Activated CD4-positive, alpha-beta memory T cell treated with anti-CD3 and anti-CD28 coated beads for 36 hours (primary cell): ENCODE measurements around the gene PEX5L. TPM values are rescaled to one million over a fixed set of nuclear protein-coding genes. Genes with fewer than 3 reads are reported as not detected.
A peak's percentile ranks its signal among the peaks of the same experiment; 100 is the strongest.

ENCODE experiments used
- CTCF ChIA-PET: fragments of 350-600 bp; sonication (Branson Sonifier 250); formaldehyde crosslinking; loops from one replicate; lab custom pipeline; 2021; ENCODE audit warnings: antibody characterized with exemption, inconsistent platforms; lab: Charles Lee
- POLR2A ChIA-PET: fragments of 350-600 bp; sonication (Branson Sonifier 250); formaldehyde crosslinking; loops from one replicate; lab custom pipeline; 2021; ENCODE audit warnings: antibody characterized with exemption; lab: Charles Lee
- DNase-seq: peaks from one replicate; pipeline ENCODE4 v3.0.0-alpha.2; 2020
- H3K27ac Mint-ChIP-seq: one replicate; pipeline ENCODE4 v1.8.0; 2021; ENCODE audit warnings: mixed read lengths
- H3K27me3 Mint-ChIP-seq: one replicate; pipeline ENCODE4 v1.8.0; 2021; ENCODE audit warnings: mixed read lengths
- H3K36me3 Mint-ChIP-seq: one replicate; pipeline ENCODE4 v1.8.0; 2021; ENCODE audit warnings: mixed read lengths
- H3K4me1 Mint-ChIP-seq: one replicate; pipeline ENCODE4 v1.8.0; 2021; ENCODE audit warnings: low read depth, mixed read lengths
- H3K4me3 Mint-ChIP-seq: one replicate; pipeline ENCODE4 v1.8.0; 2021; ENCODE audit warnings: mild to moderate bottlenecking, mixed read lengths
- H3K9me3 Mint-ChIP-seq: one replicate; pipeline ENCODE4 v1.8.0; 2021; ENCODE audit warnings: mixed read lengths
- intact Hi-C: fragments of 100-400 bp; cut with micrococcal nuclease; formaldehyde crosslinking; loops from one replicate; pipeline ENCODE4 v1.15.1; 2023
- total RNA-seq, 2 experiments: library from RNA; stranded (reverse); gene quantifications; one replicate each; pipeline ENCODE4 v1.2.3, GENCODE V29; 2021

PEX5L gene
- total RNA-seq, 2 experiments from 2014 or later, result not detected

DNA sequence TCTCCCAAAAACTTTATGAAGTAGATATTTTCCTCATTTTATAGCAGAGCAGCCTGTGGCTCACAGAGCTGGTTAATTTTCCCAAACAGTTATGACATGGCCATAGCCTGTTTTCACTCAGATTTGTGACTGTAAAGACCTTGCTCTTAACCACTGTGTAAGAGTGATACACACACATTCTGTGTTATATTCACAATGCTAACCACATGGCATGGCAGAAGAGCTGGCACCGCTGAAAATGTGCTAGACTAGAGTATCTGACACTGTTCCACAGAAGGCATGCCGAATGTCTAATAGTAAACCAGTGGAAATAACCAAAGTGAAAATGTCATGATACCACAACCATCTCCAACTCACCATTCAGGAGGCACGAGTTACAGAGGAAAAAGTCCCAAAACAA is 71.8 kb downstream of the PEX5L start:
- intact Hi-C loops, result no loop called here
- Mint-ChIP-seq H3K36me3 (no peaks in the 10 kb centered on the region), H3K27ac (no peak overlapping the region), H3K9me3 (no peaks in the 10 kb centered on the region), H3K27me3 (peaks cover 13% of the 10 kb centered on the region), H3K4me1 (peaks cover 7% of the 10 kb centered on the region), H3K4me3 (no peak overlapping the region)
- ChIA-PET POLR2A (no interaction called here), CTCF (no interaction called here)
- DNase-seq, result no peak

DNA sequence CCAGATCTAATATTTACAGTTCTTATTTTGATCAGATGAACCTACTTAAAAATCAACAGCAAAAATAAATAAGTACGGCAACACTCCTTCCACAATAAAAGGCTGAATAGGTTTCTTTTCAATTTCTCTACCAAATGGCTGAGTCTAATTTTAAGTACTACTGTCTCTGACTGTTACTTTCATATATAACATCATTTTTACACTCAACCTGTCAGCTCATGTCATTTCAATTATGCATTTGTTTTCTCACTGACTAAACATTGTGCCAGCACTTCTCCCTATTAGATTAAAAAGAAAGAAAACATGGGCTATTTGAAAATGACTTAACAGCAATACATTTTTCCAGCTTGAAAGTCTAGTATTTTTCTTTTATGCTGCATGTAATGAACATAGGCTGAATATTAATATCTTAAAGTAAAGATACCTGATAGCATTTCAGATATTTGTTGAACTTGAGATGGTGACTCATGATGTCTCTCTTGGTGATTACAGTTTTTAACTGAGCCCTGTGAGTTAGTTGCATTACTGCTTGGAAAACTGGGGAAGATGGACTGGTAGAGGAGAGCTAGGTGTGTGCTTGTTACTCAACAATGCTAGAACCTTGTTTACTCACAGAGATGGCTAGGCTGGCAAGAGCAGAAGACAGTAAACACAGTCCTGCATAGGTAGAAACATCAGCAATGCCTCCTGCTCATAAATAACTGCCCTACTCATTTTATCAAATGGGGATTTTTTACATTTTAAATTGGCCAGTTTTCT is 73.9 kb downstream of the PEX5L start:
- H3K9me3 Mint-ChIP-seq, result no peaks in the 10 kb centered on the region
- H3K4me1 Mint-ChIP-seq, result peaks cover under 1% of the 10 kb centered on the region
- intact Hi-C loops, result no loop called here
- H3K27me3 Mint-ChIP-seq, result peaks cover 13% of the 10 kb centered on the region
- no peaks in the 10 kb centered on the region for H3K36me3 Mint-ChIP-seq
- POLR2A ChIA-PET, result no interaction called here
- no peak overlapping the region for H3K27ac Mint-ChIP-seq
- H3K4me3 Mint-ChIP-seq, result no peak overlapping the region
- DNase-seq, result no peak
- CTCF ChIA-PET, result no interaction called here

DNA sequence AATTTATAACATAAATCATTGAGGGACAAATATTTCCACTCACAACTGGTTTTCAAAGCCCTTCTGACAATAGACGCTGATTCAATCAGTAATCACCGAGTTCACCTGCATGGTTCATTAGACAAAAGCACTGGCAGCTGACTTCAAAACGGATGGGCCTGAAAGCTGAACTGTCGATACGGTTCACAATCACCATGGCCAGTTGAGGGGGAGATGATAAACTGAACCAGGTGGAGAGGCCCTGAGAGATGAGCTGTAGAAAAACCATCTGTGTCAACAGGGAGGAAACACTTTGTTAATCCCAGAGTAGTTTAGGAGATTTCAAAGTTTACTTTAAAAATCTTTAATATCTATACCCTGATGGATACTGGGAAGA is 75.0 kb downstream of the PEX5L start:
- peaks cover 16% of the 10 kb centered on the region for H3K27me3 Mint-ChIP-seq
- H3K4me1 Mint-ChIP-seq, result no peaks in the 10 kb centered on the region
- no peaks in the 10 kb centered on the region for H3K9me3 Mint-ChIP-seq
- POLR2A ChIA-PET, result no interaction called here
- intact Hi-C loops, result no loop called here
- no peak for DNase-seq
- H3K27ac Mint-ChIP-seq, result no peak overlapping the region
- H3K4me3 Mint-ChIP-seq, result no peak overlapping the region
- H3K36me3 Mint-ChIP-seq, result no peaks in the 10 kb centered on the region
- CTCF ChIA-PET, result no interaction called here

GRCh38 chr3:179961071-179961702 is 75.5 kb downstream of the PEX5L start:
- ChIA-PET POLR2A (no interaction called here), CTCF (no interaction called here)
- intact Hi-C loops, result no loop called here
- no peak overlapping the region for H3K4me3 Mint-ChIP-seq
- no peak for DNase-seq
- H3K9me3 Mint-ChIP-seq, result no peaks in the 10 kb centered on the region
- no peaks in the 10 kb centered on the region for H3K4me1 Mint-ChIP-seq
- H3K27me3 Mint-ChIP-seq, result peaks cover 15% of the 10 kb centered on the region
- no peak overlapping the region for H3K27ac Mint-ChIP-seq
- no peaks in the 10 kb centered on the region for H3K36me3 Mint-ChIP-seq

DNA sequence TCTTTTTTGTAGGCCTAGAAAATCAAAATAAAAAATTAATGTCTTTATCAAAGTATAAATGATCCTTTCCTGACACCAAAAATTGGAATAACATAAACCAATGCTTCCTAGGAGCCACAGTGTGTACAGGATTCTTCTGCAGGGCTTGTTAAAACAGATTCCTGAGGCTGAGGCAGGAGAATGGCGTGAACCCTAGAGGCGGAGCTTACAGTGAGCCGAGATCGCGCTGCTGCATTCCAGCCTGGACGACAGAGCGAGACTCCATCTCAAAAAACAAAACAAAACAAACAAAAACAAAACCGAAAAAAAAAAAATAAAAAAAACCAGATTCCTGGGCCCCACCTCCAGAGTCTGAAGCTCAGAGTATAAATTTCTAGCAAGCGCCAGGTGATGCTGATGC is 78.0 kb downstream of the PEX5L start:
- Mint-ChIP-seq H3K4me3 (no peak overlapping the region), H3K9me3 (no peaks in the 10 kb centered on the region), H3K27ac (no peak overlapping the region), H3K4me1 (no peaks in the 10 kb centered on the region), H3K27me3 (peaks cover 15% of the 10 kb centered on the region), H3K36me3 (no peaks in the 10 kb centered on the region)
- no peak for DNase-seq
- intact Hi-C loops, result no loop called here
- POLR2A ChIA-PET, result no interaction called here
- CTCF ChIA-PET, result no interaction called here

DNA sequence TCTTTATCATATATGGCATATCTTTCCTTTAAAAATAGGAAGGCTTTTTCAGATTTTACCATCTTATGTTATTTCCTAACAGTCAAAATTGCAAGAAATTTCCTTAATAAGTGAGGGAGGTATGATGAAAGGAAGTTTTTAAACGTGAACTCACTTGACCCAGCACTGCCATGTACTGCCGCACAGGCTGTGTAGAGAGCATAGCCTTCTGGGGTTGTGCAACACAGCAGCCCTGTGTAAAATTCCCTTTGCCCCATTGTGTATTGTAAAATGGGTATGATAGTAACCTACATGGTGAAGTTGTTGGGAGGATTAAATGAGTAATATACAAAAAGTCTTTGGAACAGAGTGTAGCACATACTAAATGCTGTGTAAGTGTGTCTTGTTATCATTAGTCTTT is 78.6 kb downstream of the PEX5L start:
- ChIA-PET CTCF (no interaction called here), POLR2A (no interaction called here)
- no peaks in the 10 kb centered on the region for H3K36me3 Mint-ChIP-seq
- intact Hi-C loops, result no loop called here
- no peaks in the 10 kb centered on the region for H3K4me1 Mint-ChIP-seq
- no peak for DNase-seq
- peaks cover 15% of the 10 kb centered on the region for H3K27me3 Mint-ChIP-seq
- no peak overlapping the region for H3K4me3 Mint-ChIP-seq
- H3K27ac Mint-ChIP-seq, result no peak overlapping the region
- H3K9me3 Mint-ChIP-seq, result no peaks in the 10 kb centered on the region

DNA sequence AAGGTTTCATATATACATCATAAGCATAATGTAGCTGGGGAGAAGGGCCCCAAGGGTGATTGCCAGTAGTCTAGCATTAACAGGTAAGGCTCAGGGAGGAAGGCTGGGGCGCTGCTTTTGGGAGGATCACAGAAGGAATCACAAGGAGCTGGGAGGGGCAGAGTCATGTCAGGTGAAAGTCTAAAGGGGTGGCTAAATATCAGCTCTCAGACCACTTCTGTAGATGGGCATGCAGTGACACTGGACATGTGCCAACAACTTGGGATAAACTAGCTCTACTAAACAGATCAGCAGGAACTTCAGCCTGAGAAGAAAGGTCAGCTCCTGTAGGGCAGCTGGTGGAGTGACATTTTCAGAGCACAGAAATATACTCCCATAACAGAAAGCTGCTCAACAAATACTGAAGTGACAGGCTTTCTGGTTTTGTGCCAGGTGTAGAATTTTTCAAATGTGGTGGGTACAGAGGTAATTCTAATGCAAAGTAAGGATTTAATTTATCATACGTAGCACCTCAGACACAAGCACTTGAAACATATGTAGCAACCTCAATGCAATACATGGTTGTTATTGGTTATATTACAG is 79.4 kb downstream of the PEX5L start:
- H3K9me3 Mint-ChIP-seq, result no peaks in the 10 kb centered on the region
- no peak for DNase-seq
- no peak overlapping the region for H3K27ac Mint-ChIP-seq
- ChIA-PET CTCF (no interaction called here), POLR2A (no interaction called here)
- H3K36me3 Mint-ChIP-seq, result no peaks in the 10 kb centered on the region
- H3K27me3 Mint-ChIP-seq, result peaks cover 17% of the 10 kb centered on the region
- no peak overlapping the region for H3K4me3 Mint-ChIP-seq
- intact Hi-C loops, result no loop called here
- H3K4me1 Mint-ChIP-seq, result no peaks in the 10 kb centered on the region

DNA sequence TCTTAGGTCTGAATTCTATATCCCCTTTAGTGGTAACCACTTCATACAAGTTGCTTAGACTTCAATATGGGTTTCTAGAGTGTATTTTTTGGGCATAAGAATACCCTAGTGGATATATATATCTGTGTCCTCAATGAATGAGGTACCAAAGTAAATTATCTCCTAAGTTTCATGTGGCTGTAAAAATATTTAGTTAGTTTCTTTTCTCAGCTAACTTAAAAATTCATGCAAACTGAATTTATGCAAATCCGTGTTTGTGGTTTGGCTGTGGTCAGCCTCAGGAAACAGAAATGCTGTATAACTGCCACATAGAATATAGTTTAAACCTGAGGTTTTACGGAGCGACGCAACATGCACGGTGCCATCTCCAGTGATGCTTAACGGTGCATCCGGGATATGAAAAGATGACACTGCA is 80.3 kb downstream of the PEX5L start:
- Mint-ChIP-seq H3K9me3 (no peaks in the 10 kb centered on the region), H3K4me3 (no peak overlapping the region), H3K27ac (no peak overlapping the region), H3K27me3 (peaks cover 17% of the 10 kb centered on the region), H3K4me1 (no peaks in the 10 kb centered on the region), H3K36me3 (no peaks in the 10 kb centered on the region)
- intact Hi-C loops, result no loop called here
- peak; percentile 21 for DNase-seq
- ChIA-PET POLR2A (no interaction called here), CTCF (no interaction called here)

DNA sequence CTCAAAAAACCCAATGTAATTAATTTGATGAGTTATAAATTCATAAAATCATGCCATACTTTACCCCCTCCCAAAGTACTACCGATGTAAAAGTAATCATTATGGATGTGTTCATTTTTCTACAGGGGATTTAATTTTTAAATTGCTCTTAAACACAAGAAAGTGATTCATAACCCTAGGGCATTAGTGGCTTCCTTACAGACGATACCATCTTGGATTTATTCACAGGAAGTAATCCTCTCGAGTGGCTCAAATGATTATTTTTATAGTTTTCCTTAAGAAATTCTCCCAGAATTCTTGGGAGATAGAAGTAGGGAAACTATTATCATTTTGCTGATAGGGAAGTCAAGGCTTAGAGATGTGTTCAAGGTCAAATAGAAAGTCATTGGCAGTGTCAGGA is 80.9 kb downstream of the PEX5L start:
- CTCF ChIA-PET, result no interaction called here
- intact Hi-C loops, result no loop called here
- no peak overlapping the region for H3K4me3 Mint-ChIP-seq
- H3K9me3 Mint-ChIP-seq, result no peaks in the 10 kb centered on the region
- peaks cover 13% of the 10 kb centered on the region for H3K27me3 Mint-ChIP-seq
- POLR2A ChIA-PET, result no interaction called here
- H3K27ac Mint-ChIP-seq, result no peak overlapping the region
- DNase-seq, result no peak
- no peaks in the 10 kb centered on the region for H3K36me3 Mint-ChIP-seq
- no peaks in the 10 kb centered on the region for H3K4me1 Mint-ChIP-seq

- Mint-ChIP-seq H3K4me1 (no peaks in the 10 kb centered on the region), H3K4me3 (no peak overlapping the region), H3K9me3 (no peaks in the 10 kb centered on the region), H3K36me3 (no peaks in the 10 kb centered on the region), H3K27ac (no peak overlapping the region), H3K27me3 (peaks cover 16% of the 10 kb centered on the region)
- no peak for DNase-seq
- intact Hi-C loops, result no loop called here
- ChIA-PET POLR2A (no interaction called here), CTCF (no interaction called here)
Measured at GRCh38 chr3:179955286-179955685, 81.5 kb downstream of the PEX5L start.

DNA sequence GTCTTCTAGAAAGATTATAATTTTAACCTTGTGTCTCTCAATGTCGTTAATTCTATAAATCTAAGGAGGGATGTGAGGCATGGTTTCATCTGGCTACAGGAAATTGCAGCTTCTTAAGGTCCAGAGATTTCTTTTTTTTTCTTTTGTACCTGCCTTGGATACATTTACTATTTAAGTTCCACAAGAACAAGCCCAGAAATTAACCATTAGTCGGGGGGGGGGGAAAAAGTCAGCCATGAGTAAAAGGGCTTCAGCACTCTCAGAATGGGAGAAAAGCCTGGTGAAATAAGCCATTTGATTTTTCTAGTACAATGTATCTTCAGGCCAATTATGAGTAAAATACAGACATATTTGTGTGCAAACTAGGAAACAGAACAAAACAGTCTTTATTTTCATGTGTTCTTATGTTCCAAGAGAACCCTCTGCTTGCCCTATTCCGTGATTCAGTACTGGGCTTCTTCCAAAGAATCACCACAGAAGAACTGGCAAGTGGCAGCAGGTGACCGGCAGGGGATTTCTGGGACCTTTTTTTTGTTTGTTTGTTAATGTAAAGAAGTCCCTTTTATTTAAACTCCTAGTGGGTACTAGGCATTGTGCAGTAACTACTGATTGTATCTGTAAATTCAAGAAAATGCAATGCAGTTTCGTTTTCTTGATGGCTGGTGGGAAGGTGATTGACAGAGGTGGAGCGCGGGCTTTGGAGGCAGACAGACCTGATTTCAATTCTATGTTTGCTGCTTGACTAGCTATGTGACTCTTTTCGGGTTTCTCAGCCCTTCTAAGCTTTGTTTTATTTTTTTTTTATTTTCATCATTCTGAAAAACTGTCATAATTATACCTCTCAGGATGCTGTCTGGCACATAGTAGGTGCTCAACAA is 82.5 kb downstream of the PEX5L start:
- intact Hi-C loops, result no loop called here
- no peaks in the 10 kb centered on the region for H3K36me3 Mint-ChIP-seq
- ChIA-PET POLR2A (interaction anchor here (0.7 kb wide), 1 partner anchor 33 kb away, joined by 3 read pairs; no protein-coding TSS in a partner anchor), CTCF (no interaction called here)
- no peak overlapping the region for H3K4me3 Mint-ChIP-seq
- H3K27me3 Mint-ChIP-seq, result peaks cover 18% of the 10 kb centered on the region
- DNase-seq, result no peak
- no peaks in the 10 kb centered on the region for H3K9me3 Mint-ChIP-seq
- H3K4me1 Mint-ChIP-seq, result no peaks in the 10 kb centered on the region
- no peak overlapping the region for H3K27ac Mint-ChIP-seq

DNA sequence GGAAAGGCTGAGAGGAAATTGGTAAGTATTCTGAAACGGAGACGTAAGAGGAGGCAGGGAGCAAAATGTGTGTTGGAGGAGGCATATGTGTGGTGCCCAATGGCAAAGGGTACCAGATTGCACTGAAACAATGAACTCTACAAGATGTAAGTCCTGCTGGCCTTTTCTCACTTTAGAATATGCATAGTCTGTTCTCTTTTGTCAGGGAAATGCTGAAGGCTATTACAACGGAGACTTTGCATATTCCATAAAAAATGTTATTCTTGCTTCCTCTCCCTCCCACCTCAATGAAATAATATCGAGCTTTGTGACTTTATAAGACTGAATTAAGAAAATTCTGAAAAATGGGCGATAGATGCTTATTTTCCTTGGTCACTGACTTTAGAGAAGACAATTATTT is 85.9 kb downstream of the PEX5L start:
- DNase-seq, result no peak
- no peaks in the 10 kb centered on the region for H3K36me3 Mint-ChIP-seq
- intact Hi-C loops, result no loop called here
- ChIA-PET CTCF (no interaction called here), POLR2A (no interaction called here)
- no peaks in the 10 kb centered on the region for H3K9me3 Mint-ChIP-seq
- no peak overlapping the region for H3K4me3 Mint-ChIP-seq
- H3K4me1 Mint-ChIP-seq, result no peaks in the 10 kb centered on the region
- peaks cover 18% of the 10 kb centered on the region for H3K27me3 Mint-ChIP-seq
- no peak overlapping the region for H3K27ac Mint-ChIP-seq
